ENCODE results near the gene TSPAN3. TPM values are rescaled to one million over a fixed set of nuclear protein-coding genes. Genes with fewer than 3 reads are reported as not detected.

TSPAN3 gene
- total RNA-seq, 1 donor from 2014 or later: 60.8 TPM

GRCh38 chr15:77083381-77084160 is 12.7 kb upstream of the TSPAN3 start:
- peak; percentile 97 for ATAC-seq

- ATAC-seq: no peak
These were observed 11.1 kb upstream of the TSPAN3 start for GRCh38 chr15:77081971-77082370.

GRCh38 chr15:77076323-77076915 is 5.5 kb upstream of the TSPAN3 start:
- no peak for ATAC-seq

GRCh38 chr15:77075528-77075927 is 4.6 kb upstream of the TSPAN3 start:
- ATAC-seq: no peak

GRCh38 chr15:77074350-77074749 is 3.4 kb upstream of the TSPAN3 start:
- ATAC-seq: no peak

- no peak for ATAC-seq
These were observed 655 bp upstream of the TSPAN3 start for GRCh38 chr15:77071305-77072223.

- ATAC-seq: no peak
These were observed 772 bp downstream of the TSPAN3 start for GRCh38 chr15:77070180-77070494.

- ATAC-seq: peak; percentile 23
These were observed 1.3 kb downstream of the TSPAN3 start for GRCh38 chr15:77069521-77070121.

GRCh38 chr15:77068633-77069032 is 2.3 kb downstream of the TSPAN3 start:
- ATAC-seq: no peak

GRCh38 chr15:77067691-77068367 is 3.1 kb downstream of the TSPAN3 start:
- ATAC-seq: no peak

GRCh38 chr15:77066971-77067690 is 3.8 kb downstream of the TSPAN3 start:
- ATAC-seq: peak; percentile 62

- peak; percentile 82 for ATAC-seq
These were observed 6.2 kb downstream of the TSPAN3 start for GRCh38 chr15:77064539-77065308.

GRCh38 chr15:77064063-77064462 is 6.8 kb downstream of the TSPAN3 start:
- ATAC-seq: no peak

GRCh38 chr15:77063249-77063648 is 7.7 kb downstream of the TSPAN3 start:
- no peak for ATAC-seq

- ATAC-seq: no peak
These were observed 10.4 kb downstream of the TSPAN3 start for GRCh38 chr15:77060546-77060945.

GRCh38 chr15:77059786-77060361 is 11.0 kb downstream of the TSPAN3 start:
- ATAC-seq: no peak

GRCh38 chr15:77058468-77058867 is 12.4 kb downstream of the TSPAN3 start:
- ATAC-seq: no peak

- no peak for ATAC-seq
These were observed 13.2 kb downstream of the TSPAN3 start for GRCh38 chr15:77057685-77058084.

GRCh38 chr15:77057072-77057471 is 13.8 kb downstream of the TSPAN3 start:
- ATAC-seq: no peak

- ATAC-seq: no peak
These were observed 17.2 kb downstream of the TSPAN3 start for GRCh38 chr15:77053709-77054108.

All from esophagus mucosa (tissue), 1 donor.